Measurements from ENCODE around the gene SMURF2. TPM values are rescaled to one million over a fixed set of nuclear protein-coding genes. Genes with fewer than 3 reads are reported as not detected.
"Not testable (repeated sequence)": the region's sequence is repeated elsewhere in the genome, so short reads cannot be mapped to it uniquely, and the experiment has no call there.

The SMURF2 gene
- total and polyA plus RNA-seq, 9 donors, result 9.9 to 29.0 (median 22.6) TPM

- TF ChIP-seq POLR2A (IDR thresholded peaks at IDR 0.05), result no peak
- no peak for TF ChIP-seq EP300 (IDR thresholded peaks at IDR 0.05)
- TF ChIP-seq CTCF (IDR thresholded peaks at IDR 0.05), result no peak
- H3K27me3 ChIP-seq, result no peaks in the 10 kb centered on the region
- no peak overlapping the region for H3K4me3 ChIP-seq
- 59 to 63% (median 60%) methylated on average over 3 of the region's 3 CpGs for WGBS, 3 donors
- H3K9me3 ChIP-seq, result no peaks in the 10 kb centered on the region
- H3K4me1 ChIP-seq (ENCODE audit: insufficient read depth), result no peaks in the 10 kb centered on the region
- H3K27ac ChIP-seq, result no peak overlapping the region
- DNase-seq, result no peak
- H3K36me3 ChIP-seq, result no peaks in the 10 kb centered on the region
- intact Hi-C loops (cut with DNase I), result no loop called here
These were observed 14.7 kb upstream of the SMURF2 start for GRCh38 chr17:64676763-64677162.

GRCh38 chr17:64670843-64671590, 8.9 kb upstream of the SMURF2 start:
- intact Hi-C loops (cut with DNase I); DNase-seq: not testable (repeated sequence)

GRCh38 chr17:64667807-64668721, 6.0 kb upstream of the SMURF2 start:
- H3K27ac ChIP-seq; H3K9me3 ChIP-seq; DNase-seq; H3K27me3 ChIP-seq; intact Hi-C loops (cut with DNase I); H3K4me1 ChIP-seq (ENCODE audit: insufficient read depth); H3K4me3 ChIP-seq; H3K36me3 ChIP-seq: not testable (repeated sequence)
- WGBS, 3 donors, result 51 to 71% (median 62%) methylated on average over 14 of the region's 14 CpGs

More at GRCh38 chr17:64670843-64671590, 8.9 kb upstream of the SMURF2 start:
- H3K27me3 ChIP-seq; H3K4me3 ChIP-seq; H3K36me3 ChIP-seq; H3K9me3 ChIP-seq; H3K4me1 ChIP-seq (ENCODE audit: insufficient read depth); H3K27ac ChIP-seq: not testable (repeated sequence)
- WGBS, 3 donors, result 69 to 77% (median 75%) methylated on average over 10 of the region's 10 CpGs

GRCh38 chr17:64664299-64664981, 2.3 kb upstream of the SMURF2 start:
- WGBS, 3 donors, result 58 to 61% (median 59%) methylated on average over 6 of the region's 6 CpGs
- H3K27me3 ChIP-seq; H3K36me3 ChIP-seq; H3K4me3 ChIP-seq; intact Hi-C loops (cut with DNase I); H3K9me3 ChIP-seq; H3K27ac ChIP-seq; H3K4me1 ChIP-seq (ENCODE audit: insufficient read depth); DNase-seq: not testable (repeated sequence)

- intact Hi-C loops (cut with DNase I); H3K27me3 ChIP-seq; H3K4me3 ChIP-seq; H3K4me1 ChIP-seq (ENCODE audit: insufficient read depth); H3K36me3 ChIP-seq; H3K9me3 ChIP-seq; H3K27ac ChIP-seq; DNase-seq: not testable (repeated sequence)
- 94 to 96% (median 96%) methylated on average over 12 of the region's 12 CpGs for WGBS, 3 donors
These were observed 1.7 kb upstream of the SMURF2 start for GRCh38 chr17:64663836-64664235.

GRCh38 chr17:64662774-64663367, 764 bp upstream of the SMURF2 start:
- TF ChIP-seq CTCF (IDR thresholded peaks at IDR 0.05), result no peak
- no peak for TF ChIP-seq EP300 (IDR thresholded peaks at IDR 0.05)
- Histone ChIP-seq H3K4me3 (peak overlapping the region; percentile 45), H3K36me3 (no peaks in the 10 kb centered on the region), H3K4me1 (ENCODE audit: insufficient read depth) (peaks cover 4% of the 10 kb centered on the region), H3K27ac (peak overlapping the region in 1 of 2 donors; percentile 53), H3K27me3 (no peaks in the 10 kb centered on the region), H3K9me3 (no peaks in the 10 kb centered on the region)
- intact Hi-C loops (cut with DNase I), result no loop called here
- DNase-seq, result no peak
- 64 to 68% (median 68%) methylated on average over 18 of the region's 18 CpGs for WGBS, 3 donors

Measured in ovary (tissue), 9 donors.